Glutamatergic neuron (in vitro differentiated cells): ENCODE data around the gene CNEP1R1. TPM values are rescaled to one million over a fixed set of nuclear protein-coding genes. Genes with fewer than 3 reads are reported as not detected.

Source experiments
- DNase-seq: peaks from one replicate; pipeline ENCODE4 v3.0.0; 2022
- H3K27ac Mint-ChIP-seq: one replicate; pipeline ENCODE4 v1.8.0; 2020; ENCODE audit warnings: mild to moderate bottlenecking, mixed read lengths, inconsistent platforms; ENCODE audit not compliant: unreplicated experiment
- H3K27me3 Mint-ChIP-seq: one replicate; pipeline ENCODE4 v1.8.0; 2020; ENCODE audit warnings: mild to moderate bottlenecking, moderate library complexity, mixed read lengths, inconsistent platforms; ENCODE audit not compliant: unreplicated experiment
- H3K36me3 Mint-ChIP-seq: one replicate; pipeline ENCODE4 v1.8.0; 2020; ENCODE audit warnings: mild to moderate bottlenecking, mixed read lengths, inconsistent platforms; ENCODE audit not compliant: unreplicated experiment
- H3K4me1 Mint-ChIP-seq: one replicate; pipeline ENCODE4 v1.8.0; 2020; ENCODE audit warnings: mild to moderate bottlenecking, low read depth, mixed read lengths, inconsistent platforms; ENCODE audit not compliant: unreplicated experiment
- H3K4me3 Mint-ChIP-seq: one replicate; pipeline ENCODE4 v1.8.0; 2020; ENCODE audit warnings: mild to moderate bottlenecking, mixed read lengths, inconsistent platforms; ENCODE audit not compliant: unreplicated experiment
- H3K9me3 Mint-ChIP-seq: one replicate; pipeline ENCODE4 v1.8.0; 2020; ENCODE audit warnings: mild to moderate bottlenecking, moderate library complexity, mixed read lengths, inconsistent platforms; ENCODE audit not compliant: unreplicated experiment
- CTCF ChIP-seq: fragments of 200-600 bp; sonication (generic); IDR thresholded peaks from one replicate; pipeline ENCODE4 v1.5.0; 2021; ENCODE audit not compliant: partially characterized antibody, unreplicated experiment
- total RNA-seq: library from RNA; stranded (reverse); fragmentation: NEBNext Ultra II Directional; extraction: Animal tissue kit (Norgen Biotek cat#: 25700); gene quantifications from one replicate; pipeline ENCODE4 v1.2.1, GENCODE V29; 2021; ENCODE audit not compliant: unreplicated experiment

CNEP1R1 gene
- total RNA-seq, 1 donor from 2014 or later: 15.0 TPM

DNA sequence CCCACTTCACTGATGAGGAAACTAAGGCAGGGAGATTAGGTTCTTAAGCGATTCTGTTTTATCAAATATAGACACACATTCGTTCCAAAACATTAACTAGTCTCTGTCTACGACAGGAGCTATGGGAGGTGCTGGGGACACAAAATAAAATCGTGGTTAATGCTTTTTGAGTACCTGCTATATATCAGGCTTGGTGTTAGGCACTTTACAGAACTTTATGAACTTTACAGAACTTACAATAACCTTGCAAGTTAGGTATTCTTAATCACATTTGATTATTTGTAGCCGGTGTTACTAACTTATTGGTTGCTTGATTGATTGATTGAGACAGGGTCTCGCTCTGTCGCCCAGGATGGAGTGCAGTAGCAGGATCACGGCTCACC, 40.2 kb downstream of the CNEP1R1 start:
- no peak for DNase-seq
- peaks cover 19% of the 10 kb centered on the region for H3K4me1 Mint-ChIP-seq
- peaks cover 10% of the 10 kb centered on the region for H3K9me3 Mint-ChIP-seq
- TF ChIP-seq CTCF: no peak
- H3K27me3 Mint-ChIP-seq: peaks cover 9% of the 10 kb centered on the region
- H3K36me3 Mint-ChIP-seq: no peaks in the 10 kb centered on the region
- peak overlapping the region; percentile 91 for H3K27ac Mint-ChIP-seq
- peak overlapping the region; percentile 79 for H3K4me3 Mint-ChIP-seq

- peak within 1 kb of the TSS; percentile 98 for H3K4me3 Mint-ChIP-seq
- peaks cover 19% of the 10 kb centered on the region for H3K4me1 Mint-ChIP-seq
- no peaks in the 10 kb centered on the region for H3K36me3 Mint-ChIP-seq
- no peak for TF ChIP-seq CTCF
- DNase-seq: peak; percentile 96
- peaks cover 10% of the 10 kb centered on the region for H3K27me3 Mint-ChIP-seq
- peaks cover 10% of the 10 kb centered on the region for H3K9me3 Mint-ChIP-seq
- H3K27ac Mint-ChIP-seq: peak within 1 kb of the TSS; percentile 92
These were observed 40.8 kb downstream of the CNEP1R1 start, which contains the start of gene HEATR3 for GRCh38 chr16:50065624-50066481. HEATR3 (plus strand) TSS chr16:50065970; CDS start chr16:50066132, 162 bp downstream.

- peaks cover 19% of the 10 kb centered on the region for H3K4me1 Mint-ChIP-seq
- TF ChIP-seq CTCF: no peak
- H3K4me3 Mint-ChIP-seq: peak overlapping the region; percentile 98
- DNase-seq: no peak
- H3K9me3 Mint-ChIP-seq: peaks cover 10% of the 10 kb centered on the region
- peaks cover 10% of the 10 kb centered on the region for H3K27me3 Mint-ChIP-seq
- H3K36me3 Mint-ChIP-seq: no peaks in the 10 kb centered on the region
- H3K27ac Mint-ChIP-seq: peak overlapping the region; percentile 92
These were observed 41.7 kb downstream of the CNEP1R1 start for GRCh38 chr16:50066482-50067289.

DNA sequence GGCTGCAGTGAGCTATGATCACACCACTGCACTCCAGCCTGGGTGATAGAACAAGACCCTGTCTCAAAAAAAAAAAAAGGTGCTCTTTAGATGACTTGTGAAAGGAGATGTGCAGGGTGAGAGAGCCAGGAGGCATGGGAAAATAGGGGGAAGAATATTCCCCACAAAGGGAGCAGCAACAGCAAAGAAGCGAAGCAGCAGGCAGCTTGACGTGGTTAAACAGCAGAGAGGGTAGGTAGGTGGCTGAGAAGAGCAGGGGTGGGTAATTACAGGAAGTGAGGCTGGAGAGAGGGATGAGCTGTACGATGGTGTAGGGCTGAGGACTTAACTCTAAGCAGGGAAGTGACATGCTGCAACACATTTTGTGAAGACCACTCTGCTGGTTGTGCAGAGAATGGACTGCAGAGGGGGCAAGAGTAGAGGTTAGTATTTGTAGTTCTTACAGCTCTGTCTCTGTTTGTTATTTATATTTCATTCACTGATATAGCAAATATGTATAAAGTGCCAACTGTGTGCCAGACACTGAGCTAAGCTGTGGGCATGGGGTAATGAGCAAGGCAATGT, 42.3 kb downstream of the CNEP1R1 start:
- Mint-ChIP-seq H3K36me3 (no peaks in the 10 kb centered on the region), H3K27me3 (peaks cover 10% of the 10 kb centered on the region), H3K4me1 (peaks cover 20% of the 10 kb centered on the region), H3K27ac (peak overlapping the region; percentile 87), H3K4me3 (peak overlapping the region; percentile 98), H3K9me3 (peaks cover 10% of the 10 kb centered on the region)
- TF ChIP-seq CTCF: peak; percentile 38
- DNase-seq: peak; percentile 50
